ENCODE data around the gene USP37.

USP37 gene

DNA sequence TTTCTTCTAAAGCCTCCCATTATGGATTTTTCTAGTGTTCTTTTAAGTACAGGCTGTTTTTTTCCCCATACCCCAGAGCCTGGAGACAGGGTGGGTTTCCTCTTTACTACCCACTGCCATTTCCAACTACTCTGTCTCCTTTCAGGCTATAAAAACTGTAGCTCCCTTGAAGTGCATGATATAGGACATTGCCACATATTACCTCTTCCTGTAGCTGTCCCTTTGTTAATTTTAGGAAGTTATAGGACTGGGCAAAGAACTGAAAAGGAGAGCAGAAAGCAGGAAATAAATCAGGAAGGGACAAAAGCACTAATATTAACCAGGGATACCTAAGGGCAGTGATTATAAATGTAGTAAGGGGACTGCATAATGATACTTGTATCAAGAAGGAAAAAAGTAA, 95.2 kb downstream of the USP37 start:
- DNase-seq: no peak

DNA sequence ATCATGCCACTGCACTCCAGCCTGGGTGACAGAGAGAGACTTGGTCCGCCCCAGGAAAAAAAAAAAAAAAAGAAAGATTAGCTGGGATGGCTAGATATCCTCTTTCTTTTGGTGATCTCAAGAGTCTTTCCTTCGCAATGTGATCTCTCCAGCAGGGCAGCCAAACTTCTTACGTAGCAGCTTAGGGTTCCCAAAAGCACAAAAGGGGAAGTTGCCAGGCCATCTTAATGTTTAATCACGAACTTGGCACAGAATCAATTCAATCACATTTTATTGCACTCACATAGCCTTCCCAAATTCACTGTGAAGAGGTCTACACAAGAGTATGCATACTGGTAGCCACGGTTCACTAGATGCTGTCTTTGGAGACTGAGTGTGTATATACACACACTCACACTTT, 96.2 kb downstream of the USP37 start:
- DNase-seq: no peak

DNA sequence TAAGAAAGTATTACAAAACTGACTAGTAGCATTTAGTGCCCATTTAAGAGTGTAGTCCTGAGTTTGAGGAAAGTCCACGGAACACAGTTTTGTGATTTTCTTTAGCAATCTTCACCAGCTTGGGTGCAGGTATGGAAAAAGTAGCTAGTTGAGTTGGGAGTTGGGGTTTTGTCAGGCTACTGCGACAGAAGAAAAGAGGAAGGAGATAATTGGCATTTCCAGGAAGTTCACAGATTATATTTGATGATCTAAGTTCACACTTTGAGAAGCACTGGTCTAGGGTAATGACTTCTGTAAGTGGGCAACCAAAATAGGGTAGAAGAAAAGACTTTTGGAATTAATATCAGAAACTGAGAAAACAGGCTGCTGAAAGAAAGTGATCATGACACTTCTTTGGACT, 97.1 kb downstream of the USP37 start:
- DNase-seq: no peak

DNA sequence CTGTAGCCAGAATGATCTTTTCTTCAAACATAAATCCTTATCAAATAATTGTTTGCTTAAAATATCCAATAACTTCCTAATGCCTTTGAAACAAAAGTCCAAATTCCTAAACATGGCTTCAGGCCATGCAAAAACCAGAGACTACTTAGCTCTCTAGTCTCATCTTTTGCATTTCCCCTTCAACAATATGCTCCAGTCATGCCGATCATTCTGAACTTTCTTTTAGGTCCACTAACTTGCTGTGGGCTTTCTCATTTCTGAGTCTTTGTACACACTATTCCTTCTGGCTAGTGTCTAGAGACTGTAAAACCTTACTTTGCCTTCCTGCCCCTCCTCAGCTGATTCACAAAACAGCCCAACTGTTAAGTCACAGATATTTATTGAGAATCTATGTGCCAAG, 97.7 kb downstream of the USP37 start:
- no peak for DNase-seq

DNA sequence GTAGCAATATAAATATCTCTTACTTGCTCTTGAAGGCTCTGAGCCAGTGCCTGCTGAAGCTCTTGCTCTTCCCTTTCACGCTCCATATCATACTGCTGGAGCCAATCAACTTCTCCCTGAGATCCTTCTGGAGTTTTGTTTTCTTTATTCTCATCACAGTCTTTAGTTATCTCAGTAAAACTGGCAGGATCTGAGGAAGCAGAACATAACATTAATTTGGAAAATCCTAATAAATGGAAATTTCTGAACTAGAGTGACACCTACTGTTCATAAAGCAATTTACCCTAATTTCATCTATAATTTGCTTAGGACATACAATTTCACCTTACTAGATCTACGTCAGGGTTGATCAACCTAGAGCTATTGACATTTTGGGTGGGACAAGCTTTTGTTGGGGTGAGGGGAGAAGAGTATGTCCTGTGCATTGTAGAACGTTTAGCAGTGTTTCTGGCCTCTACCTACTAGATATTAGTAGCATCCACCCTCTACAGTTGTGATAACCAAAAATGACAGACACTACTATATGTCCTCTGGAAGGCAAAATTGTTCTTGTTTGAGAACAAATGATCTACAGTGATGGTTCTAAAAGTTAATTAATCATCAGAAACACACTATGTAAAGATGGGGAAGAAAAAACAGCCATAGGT, 102.0 kb downstream of the USP37 start:
- DNase-seq: peak; percentile 21

DNA sequence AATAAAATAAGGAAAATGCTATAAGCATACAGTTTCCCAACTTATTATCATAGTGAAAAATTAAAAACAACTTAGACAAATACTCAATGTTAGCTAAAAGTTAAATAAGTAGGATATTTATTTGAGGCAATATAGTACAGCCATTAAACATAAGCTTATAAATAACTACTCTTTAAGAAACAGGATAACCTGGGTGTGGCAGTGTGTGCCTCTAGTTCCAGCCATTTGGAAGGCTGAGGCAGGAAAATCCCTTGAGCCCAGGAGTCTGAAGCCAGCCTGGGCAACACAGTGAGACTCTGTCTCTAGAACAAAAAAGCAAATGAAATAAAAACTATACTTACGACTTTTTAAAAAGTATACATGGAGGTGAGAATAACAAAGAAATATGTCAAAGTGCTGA, 109.6 kb downstream of the USP37 start:
- DNase-seq: no peak

DNA sequence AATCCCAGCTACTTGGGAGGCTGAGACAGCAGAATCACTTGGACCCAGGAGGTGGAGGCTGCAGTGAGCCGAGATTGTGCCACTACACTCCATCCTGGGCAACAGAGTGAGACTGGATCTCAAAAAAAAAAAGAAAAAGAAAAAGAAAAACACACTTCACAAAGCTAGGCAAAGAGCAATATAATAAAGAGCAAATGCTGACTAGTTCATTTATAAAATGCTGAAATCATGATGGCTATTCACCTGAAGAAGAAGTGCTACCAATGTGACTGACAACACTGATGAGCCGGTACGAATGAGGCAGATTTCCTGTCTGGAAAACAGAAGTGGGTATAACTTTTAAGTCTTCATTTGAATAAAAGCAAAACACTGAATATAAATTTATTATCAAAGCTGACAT, 111.3 kb downstream of the USP37 start:
- no peak for DNase-seq

DNA sequence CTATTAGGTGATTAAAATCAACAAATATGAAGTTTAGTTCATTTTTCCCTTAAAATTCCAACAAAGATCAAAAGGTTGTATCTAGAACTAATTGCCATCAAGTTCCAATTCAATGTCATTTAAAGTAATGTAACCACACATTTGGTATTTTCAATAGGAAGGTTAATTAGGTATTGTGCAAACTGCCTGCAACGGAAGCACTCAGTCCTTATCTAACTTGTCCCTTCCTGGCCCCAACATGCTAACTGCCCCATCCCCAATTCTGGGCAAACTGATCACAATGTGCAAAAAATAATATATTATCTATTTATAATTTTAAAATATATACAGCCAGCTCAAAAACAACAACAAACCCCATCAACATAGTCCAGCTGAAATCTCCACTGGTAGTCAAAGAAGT, 116.1 kb downstream of the USP37 start:
- DNase-seq: no peak

DNA sequence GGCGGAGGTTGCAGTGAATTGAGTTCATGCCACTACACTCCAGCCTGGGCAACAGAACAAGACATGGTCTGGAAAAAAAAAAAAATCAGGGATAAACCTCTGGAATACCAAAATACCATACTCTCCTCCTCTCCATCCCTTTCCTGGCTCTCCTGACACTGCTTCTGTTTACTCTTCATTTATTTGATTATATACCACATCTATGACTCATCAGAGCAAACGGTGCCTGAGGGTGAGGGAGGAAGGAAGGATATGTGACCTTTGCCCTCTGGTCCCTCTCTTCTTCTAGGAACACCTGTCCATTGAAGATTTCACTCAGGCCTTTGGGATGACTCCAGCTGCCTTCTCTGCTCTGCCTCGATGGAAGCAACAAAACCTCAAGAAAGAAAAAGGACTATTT, 119.2 kb downstream of the USP37 start:
- peak; percentile 9 for DNase-seq

DNA sequence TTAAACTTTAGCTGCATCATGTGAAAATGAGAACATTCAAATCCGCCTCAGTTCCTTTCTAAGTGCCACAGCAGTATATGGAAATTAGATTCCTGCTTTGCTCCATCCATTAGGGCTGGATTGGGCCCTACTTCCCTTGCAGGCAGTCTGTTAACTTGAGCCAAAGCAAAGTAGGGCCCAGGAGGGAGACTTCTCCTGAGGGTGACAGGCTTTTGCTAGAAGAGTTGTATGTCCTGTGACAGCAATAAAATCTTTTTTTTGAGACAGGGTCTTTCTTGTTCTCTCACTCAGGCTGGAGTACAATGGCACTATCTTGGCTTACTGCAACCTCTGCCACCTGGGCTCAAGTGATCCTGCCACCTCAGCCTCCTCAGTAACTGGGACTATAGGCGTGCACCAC, 121.1 kb downstream of the USP37 start:
- no peak for DNase-seq

DNA sequence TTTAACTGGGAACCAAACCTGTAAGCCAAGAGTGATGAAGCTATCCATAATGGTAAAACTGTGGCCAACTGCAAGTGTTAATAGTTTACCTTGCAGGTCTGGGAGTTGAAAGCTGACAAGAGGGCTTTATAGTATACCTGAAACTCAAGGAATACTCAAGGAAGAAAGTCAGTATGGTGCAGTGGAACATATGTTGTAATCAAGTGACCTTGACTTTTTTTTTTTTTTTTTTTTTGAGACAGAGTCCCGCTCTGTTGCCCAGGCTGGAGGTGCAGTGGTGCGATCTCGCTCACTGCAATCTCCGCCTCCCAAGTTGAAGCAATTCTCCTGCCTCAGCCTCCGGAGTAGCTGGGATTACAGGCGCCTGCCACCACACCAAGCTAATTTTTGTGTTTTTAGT, 121.6 kb downstream of the USP37 start:
- no peak for DNase-seq

DNA sequence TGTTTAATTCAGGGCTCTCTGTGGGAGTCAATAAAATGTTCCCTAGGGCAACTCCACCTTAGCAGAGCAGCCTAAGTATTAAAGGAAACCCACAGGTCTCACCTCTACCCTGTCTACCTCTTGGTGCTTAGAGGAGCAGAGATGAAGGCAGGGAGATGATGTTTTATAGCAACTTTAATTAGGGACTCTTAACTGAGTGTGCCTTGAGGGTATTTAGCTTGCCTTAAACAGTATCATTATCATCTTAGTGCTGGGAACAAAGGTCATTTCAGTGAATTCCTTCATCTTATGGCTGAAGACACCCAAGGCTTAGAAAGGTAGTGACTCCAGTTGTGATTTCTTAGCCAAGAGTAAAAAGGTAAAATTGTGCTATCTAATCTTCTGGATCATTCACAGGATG, 122.5 kb downstream of the USP37 start:
- no peak for DNase-seq

DNA sequence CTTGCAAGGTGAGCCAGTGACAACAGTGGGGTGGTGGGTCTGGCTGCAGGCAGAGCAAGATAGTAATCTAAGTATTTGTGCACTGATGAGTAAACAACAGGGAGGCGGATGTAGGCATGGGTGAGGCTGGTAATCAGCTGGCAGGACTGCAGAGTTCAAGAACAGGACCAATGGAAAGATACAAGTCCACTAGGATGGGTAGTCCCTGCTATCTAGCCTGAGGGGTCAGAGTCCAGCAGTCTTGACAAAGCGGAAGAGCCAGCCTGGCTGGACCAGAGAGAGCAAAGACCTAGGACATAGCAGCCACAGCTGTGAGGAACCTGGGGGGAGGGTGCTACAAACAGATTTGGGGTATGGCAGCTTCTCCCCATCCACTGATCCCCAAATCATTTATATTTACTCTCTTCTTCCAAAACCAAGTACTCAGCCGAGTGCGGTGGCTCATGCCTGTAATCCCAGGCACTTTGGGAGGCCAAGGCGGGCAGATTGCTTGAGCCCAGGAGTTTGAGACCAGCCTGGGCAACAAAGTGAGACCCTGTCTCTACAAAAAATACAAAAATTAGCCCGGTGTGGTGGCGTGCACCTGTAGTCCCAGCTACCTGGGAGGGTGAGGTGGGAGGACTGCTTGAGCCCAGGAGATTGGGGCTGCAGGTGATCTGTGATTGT, 123.3 kb downstream of the USP37 start:
- DNase-seq: no peak

DNA sequence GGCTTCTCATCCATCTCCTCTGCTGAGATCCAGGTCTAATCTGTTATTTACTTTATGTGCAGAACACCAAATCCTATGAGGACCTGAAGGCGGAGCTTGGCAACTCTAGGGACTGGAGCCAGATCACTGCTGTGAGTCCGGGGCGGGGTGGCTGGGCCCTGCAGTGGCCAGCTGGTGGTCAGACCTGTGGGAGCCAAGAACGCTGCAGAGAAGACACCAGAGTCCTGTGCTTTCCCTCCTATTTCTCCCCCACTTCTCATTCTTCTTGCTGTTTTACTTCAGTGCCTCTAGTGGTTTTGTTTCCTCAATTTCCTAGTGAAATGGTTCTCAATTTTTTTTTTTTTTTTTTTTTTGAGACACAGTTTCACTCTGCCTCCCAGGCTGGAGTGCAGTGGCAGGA, 129.6 kb downstream of the USP37 start:
- DNase-seq: no peak

DNA sequence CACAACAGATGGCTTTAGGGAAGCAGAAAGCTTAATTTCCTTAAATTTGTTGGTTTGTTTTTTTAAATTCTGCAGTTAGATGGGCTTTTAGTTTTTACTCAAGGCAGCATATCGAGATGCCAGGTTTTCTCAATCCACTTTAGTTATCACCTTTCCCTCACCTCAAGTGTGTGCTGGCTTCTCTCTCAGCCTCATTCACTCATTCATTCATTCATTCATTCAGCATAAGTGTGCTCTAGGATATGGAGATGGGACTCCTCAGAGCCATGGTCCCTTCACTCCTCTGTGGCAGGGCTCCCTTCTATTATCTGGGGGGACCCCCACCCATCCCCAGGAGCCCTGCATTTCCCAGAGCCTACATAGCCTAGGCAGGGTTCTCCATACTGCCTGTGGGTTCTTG, 130.2 kb downstream of the USP37 start:
- DNase-seq: no peak

DNA sequence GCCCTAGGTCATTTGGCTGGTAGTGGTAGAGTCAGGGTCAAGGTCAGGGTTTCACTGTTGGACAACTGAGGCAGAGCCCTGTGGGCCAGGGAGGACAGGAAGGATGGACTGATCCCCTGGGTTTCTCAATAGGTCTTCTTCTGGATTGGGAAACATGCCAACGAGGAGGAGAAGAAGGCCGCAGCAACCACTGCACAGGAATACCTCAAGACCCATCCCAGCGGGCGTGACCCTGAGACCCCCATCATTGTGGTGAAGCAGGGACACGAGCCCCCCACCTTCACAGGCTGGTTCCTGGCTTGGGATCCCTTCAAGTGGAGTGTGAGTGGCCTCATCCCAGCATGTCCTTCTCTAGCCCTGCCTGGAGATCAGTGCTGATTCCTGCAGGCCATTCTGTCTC, 131.2 kb downstream of the USP37 start:
- no peak for DNase-seq

DNA sequence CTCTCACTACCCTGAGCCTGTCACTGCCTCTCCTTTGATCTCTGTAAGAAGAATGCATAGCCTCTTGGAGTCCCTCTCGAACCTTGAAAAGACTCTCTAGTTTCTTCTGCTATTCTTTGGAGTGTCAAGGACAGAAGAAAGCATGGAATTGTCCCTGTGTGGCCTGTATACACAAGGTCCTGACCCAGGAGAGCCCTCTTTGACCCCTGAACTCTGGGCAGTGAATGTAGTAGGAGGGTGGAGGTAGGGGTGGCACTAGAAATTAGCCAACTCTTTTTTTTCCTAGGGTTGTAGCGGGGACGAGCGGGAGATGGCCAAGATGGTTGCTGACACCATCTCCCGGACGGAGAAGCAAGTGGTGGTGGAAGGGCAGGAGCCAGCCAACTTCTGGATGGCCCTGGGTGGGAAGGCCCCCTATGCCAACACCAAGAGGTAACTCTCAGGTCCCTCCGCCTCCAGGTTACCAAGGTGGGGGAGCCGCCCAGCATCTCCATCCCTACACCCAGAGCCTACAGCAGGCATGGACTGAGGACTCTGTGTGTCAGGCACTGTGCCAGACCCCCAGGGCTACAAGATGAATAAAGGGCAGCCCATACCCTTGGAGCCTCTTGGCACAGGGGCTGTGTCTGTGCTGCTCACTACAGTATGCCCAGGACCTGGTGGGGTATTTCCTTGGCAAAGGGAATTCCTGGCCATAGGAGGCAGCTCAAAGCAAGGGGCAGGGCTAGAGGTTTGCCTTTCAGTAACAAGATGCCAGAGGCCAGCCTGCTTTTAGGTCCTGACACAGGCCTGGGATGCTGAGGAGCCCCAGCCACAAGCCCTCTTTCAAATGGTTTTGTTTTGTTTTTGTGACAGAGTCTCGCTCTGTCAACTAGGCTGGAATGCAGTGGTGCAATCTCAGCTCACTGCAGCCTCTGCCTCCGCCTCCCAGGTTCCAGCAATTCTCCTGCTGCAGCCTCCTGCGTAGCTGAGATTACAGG, 132.9 kb downstream of the USP37 start:
- DNase-seq: no peak

DNA sequence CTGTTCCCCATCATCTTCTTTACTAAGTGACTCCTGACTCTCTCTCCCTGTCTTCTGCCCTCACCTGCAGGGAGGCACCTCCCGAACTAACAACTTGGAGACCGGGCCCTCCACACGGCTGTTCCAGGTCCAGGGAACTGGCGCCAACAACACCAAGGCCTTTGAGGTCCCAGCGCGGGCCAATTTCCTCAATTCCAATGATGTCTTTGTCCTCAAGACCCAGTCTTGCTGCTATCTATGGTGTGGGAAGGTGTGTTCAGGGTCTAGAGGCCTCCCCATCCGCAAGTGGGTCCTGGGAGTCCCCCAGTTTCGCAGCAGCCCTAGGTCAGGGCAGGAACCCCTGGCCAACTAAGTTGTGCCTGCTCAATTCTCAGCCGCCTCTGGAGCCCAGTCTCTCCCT, 133.7 kb downstream of the USP37 start:
- DNase-seq: no peak

DNA sequence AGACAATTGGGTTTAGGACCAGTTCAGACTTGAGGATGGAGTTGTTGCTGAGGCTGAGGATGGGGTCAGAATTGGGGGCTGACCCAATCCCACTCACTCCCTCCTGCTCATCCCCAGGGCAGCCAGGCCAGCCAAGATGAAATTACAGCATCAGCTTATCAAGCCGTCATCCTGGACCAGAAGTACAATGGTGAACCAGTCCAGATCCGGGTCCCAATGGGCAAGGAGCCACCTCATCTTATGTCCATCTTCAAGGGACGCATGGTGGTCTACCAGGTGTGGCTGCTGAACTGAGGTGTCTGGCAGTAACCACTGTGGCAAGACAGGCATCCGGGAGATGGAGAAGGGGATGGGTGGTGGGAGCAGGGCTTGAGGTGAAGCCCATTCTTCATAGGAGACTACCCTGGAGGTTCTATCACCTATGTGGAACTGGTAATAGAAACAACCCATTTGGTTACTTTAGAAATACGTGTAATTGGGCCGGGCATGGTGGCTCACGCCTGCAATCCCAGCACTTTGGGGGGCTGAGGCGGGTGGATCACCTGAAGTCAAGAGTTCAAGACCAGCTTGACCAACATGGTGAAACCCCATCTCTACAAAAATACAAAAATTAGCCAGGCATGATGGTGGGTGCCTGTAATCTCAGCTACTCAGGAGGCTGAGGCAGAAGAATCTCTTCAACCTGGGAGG, 135.3 kb downstream of the USP37 start:
- no peak for DNase-seq

DNA sequence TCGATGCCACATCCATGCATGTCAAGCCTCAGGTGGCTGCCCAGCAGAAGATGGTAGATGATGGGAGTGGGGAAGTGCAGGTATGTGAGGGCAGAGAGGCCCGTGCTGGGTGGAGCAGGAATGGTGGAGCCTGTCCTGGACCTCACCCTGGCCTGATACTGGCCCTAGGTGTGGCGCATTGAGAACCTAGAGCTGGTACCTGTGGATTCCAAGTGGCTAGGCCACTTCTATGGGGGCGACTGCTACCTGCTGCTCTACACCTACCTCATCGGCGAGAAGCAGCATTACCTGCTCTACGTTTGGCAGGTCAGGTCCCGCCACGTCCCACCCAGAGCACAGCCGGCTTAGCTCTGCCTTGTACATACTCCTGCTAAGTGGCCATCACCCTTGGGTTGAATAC, 136.3 kb downstream of the USP37 start:
- DNase-seq: no peak

DNA sequence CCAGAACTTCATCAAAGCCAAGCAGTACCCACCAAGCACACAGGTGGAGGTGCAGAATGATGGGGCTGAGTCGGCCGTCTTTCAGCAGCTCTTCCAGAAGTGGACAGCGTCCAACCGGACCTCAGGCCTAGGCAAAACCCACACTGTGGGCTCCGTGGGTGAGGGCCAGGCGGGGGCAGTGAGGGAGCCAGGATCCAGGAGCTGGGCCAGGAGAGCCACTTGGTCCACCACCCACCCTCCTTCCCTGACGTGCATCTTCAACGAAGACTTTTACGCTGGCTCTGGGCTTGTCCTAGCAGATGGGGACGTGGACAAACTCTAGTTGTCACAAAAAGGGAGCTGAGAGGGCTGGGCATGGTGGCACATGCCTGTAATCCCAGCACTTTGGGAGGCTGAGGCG, 137.4 kb downstream of the USP37 start:
- no peak for DNase-seq

DNA sequence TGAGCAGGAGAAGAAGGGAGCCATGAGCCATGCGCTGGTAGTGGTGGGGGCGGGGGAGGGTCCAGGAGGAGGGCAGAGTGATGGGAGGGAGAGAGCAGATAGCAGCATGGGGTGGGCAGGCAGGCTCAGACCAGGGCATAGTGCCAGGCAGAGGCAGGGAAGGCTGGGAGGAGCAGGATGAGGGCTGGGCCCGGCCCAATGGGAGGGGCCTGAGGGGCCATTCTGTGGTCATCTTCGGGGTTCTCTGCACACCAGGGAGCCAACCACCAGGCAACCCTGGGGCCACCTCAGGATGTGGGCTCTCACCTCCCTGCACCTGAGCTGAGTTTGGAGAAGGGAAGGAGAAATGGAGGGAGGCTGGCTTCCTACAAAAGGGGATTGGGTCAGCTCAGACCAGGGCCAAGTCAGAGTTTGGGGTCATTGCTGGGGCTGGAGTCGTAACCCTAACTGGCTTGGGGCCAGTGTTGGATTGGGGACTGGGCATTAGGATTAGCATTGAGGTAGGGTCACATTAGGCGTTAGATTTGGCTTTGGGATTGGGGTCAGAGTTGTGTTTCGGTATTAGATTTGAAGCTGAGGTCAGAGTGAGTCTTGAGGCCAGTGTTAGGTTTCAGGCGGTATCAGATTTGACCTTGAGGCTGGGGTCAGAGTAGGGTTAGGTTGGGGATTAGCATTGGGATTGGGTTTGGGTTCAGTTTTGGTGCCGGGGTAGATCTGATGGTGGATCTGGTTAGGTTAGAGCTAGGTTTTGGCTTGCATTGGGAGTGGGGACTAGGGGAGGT, 138.0 kb downstream of the USP37 start:
- no peak for DNase-seq
